ENCODE results near the gene CYP27B1.

CYP27B1 gene

GRCh38 chr12:57766464-57767304 is at the start of gene CYP27B1:
Gene CYP27B1 (minus strand): TSS chr12:57767078. CDS start chr12:57767041, 37 bp downstream.
- no peak for DNase-seq

- no peak for DNase-seq
Observed at GRCh38 chr12:57816001-57816854, 49.4 kb upstream of the CYP27B1 start.

- DNase-seq: no peak
Observed at GRCh38 chr12:57815177-57816000, 48.5 kb upstream of the CYP27B1 start.

GRCh38 chr12:57813971-57814772 is 47.3 kb upstream of the CYP27B1 start:
- no peak for DNase-seq

- no peak for DNase-seq
Observed at GRCh38 chr12:57813111-57813970, 46.5 kb upstream of the CYP27B1 start.

- DNase-seq: no peak
Observed at GRCh38 chr12:57811028-57811755, 44.3 kb upstream of the CYP27B1 start.

- no peak for DNase-seq
Observed at GRCh38 chr12:57810450-57810849, 43.6 kb upstream of the CYP27B1 start.

GRCh38 chr12:57809425-57809824 is 42.5 kb upstream of the CYP27B1 start:
- DNase-seq: no peak

GRCh38 chr12:57808351-57808750 is 41.5 kb upstream of the CYP27B1 start:
- no peak for DNase-seq

GRCh38 chr12:57807285-57807684 is 40.4 kb upstream of the CYP27B1 start:
- no peak for DNase-seq

GRCh38 chr12:57806677-57807076 is 39.8 kb upstream of the CYP27B1 start:
- no peak for DNase-seq

GRCh38 chr12:57803319-57803893 is 36.5 kb upstream of the CYP27B1 start:
- no peak for DNase-seq

GRCh38 chr12:57802607-57803006 is 35.7 kb upstream of the CYP27B1 start:
- DNase-seq: no peak

- no peak for DNase-seq
Observed at GRCh38 chr12:57800965-57801364, 34.1 kb upstream of the CYP27B1 start.

- DNase-seq: no peak
Observed at GRCh38 chr12:57797933-57798332, 31.1 kb upstream of the CYP27B1 start.

- no peak for DNase-seq
Observed at GRCh38 chr12:57796996-57797395, 30.1 kb upstream of the CYP27B1 start.

GRCh38 chr12:57795354-57795753 is 28.5 kb upstream of the CYP27B1 start:
- no peak for DNase-seq

- DNase-seq: no peak
Observed at GRCh38 chr12:57793920-57794319, 27.0 kb upstream of the CYP27B1 start.

GRCh38 chr12:57783861-57784260 is 17.0 kb upstream of the CYP27B1 start:
- DNase-seq: no peak

- DNase-seq: no peak
Observed at GRCh38 chr12:57783466-57783801, 16.6 kb upstream of the CYP27B1 start.
